Ishikawa (cell line): Measurements from ENCODE around the gene KRTAP10-1.

Experiments used
- CEBPB ChIP-seq: IDR thresholded peaks from 2 replicates; pipeline ENCODE4 v1.6.1; 2012
- CREB1 ChIP-seq: IDR thresholded peaks from 2 replicates; pipeline ENCODE4 v1.6.1; 2012; ENCODE audit warnings: low read depth
- EGR1 ChIP-seq: IDR thresholded peaks from 2 replicates; pipeline ENCODE4 v1.6.1; 2012
- EP300 ChIP-seq: IDR thresholded peaks from 2 replicates; pipeline ENCODE4 v1.6.1; 2012; ENCODE audit warnings: borderline replicate concordance
- FOXM1 ChIP-seq: IDR thresholded peaks from 2 replicates; pipeline ENCODE4 v1.6.1; 2012; ENCODE audit warnings: low read depth, borderline replicate concordance
- MAX ChIP-seq: IDR thresholded peaks from 2 replicates; pipeline ENCODE4 v1.6.1; 2012
- NFIC ChIP-seq: IDR thresholded peaks from 2 replicates; pipeline ENCODE4 v1.6.1; 2012
- RAD21 ChIP-seq: IDR thresholded peaks from 2 replicates; pipeline ENCODE4 v1.6.1; 2012; ENCODE audit warnings: low read depth
- REST ChIP-seq: IDR thresholded peaks from 2 replicates; pipeline ENCODE4 v1.6.1; 2012; ENCODE audit warnings: low read depth, mild to moderate bottlenecking
- TAF1 ChIP-seq: IDR thresholded peaks from 2 replicates; pipeline ENCODE4 v1.6.1; 2012; ENCODE audit warnings: low read depth, mild to moderate bottlenecking
- TEAD4 ChIP-seq: IDR thresholded peaks from 2 replicates; pipeline ENCODE4 v1.6.1; 2012
- YY1 ChIP-seq: IDR thresholded peaks from 2 replicates; pipeline ENCODE4 v1.6.1; 2012; ENCODE audit warnings: low read depth

GRCh38 chr21:44497703-44498126, 42.3 kb downstream of the KRTAP10-1 start:
- TF ChIP-seq TEAD4 (no peak), REST (no peak), YY1 (no peak), MAX (no peak), EP300 (no peak), TAF1 (no peak), CEBPB (no peak), RAD21 (no peak), FOXM1 (no peak), NFIC (no peak), CREB1 (no peak), EGR1 (no peak)
